ENCODE measurements around the gene MAP3K13. TPM values are rescaled to one million over a fixed set of nuclear protein-coding genes. Genes with fewer than 3 reads are reported as not detected.

The MAP3K13 gene
- total RNA-seq, 1 experiment from 2014 or later: 24.4 TPM

- ChIA-PET POLR2A (ENCODE audit: unreplicated experiment) (no interaction called here), CTCF (no interaction called here)
- BruUV-seq (replicated peaks): no TSS peak
Measured at GRCh38 chr3:185534511-185534910, 171.6 kb downstream of the MAP3K13 start.

GRCh38 chr3:185537369-185537970 is 174.5 kb downstream of the MAP3K13 start:
- H3K9me2 ChIP-seq (replicated peaks; ENCODE audit: low read length): no peaks in the 10 kb centered on the region
- no peaks in the 10 kb centered on the region for H3K9me3 ChIP-seq (ENCODE audit: low read length)
- no peaks in the 10 kb centered on the region for H3K27me3 ChIP-seq (ENCODE audit: low read length)
- intact Hi-C loops (cut with micrococcal nuclease): no loop called here
- no peaks in the 10 kb centered on the region for H3K79me2 ChIP-seq (ENCODE audit: low read length)
- peak overlapping the region; percentile 86 for H3K27ac ChIP-seq (ENCODE audit: low read length)
- H3K36me3 ChIP-seq (ENCODE audit: low read depth, low read length): no peaks in the 10 kb centered on the region
- no peaks in the 10 kb centered on the region for H4K20me1 ChIP-seq (ENCODE audit: low read length)
- DNase-seq: peak; percentile 96
- H3F3A ChIP-seq (ENCODE audit: low read length, unreplicated experiment): no peaks in the 10 kb centered on the region
- H2AFZ ChIP-seq (ENCODE audit: low read length): peak overlapping the region; percentile 73
- peaks cover 15% of the 10 kb centered on the region for H3K4me1 ChIP-seq (ENCODE audit: insufficient read depth, low read length)
- CTCF ChIA-PET: no interaction called here
- POLR2A ChIA-PET (ENCODE audit: unreplicated experiment): no interaction called here
- ATAC-seq: peak; percentile 99
- BruUV-seq (replicated peaks): no TSS peak
- H3K4me3 ChIP-seq (ENCODE audit: low read length): no peak overlapping the region; the same call in 1 of the 2 replicates
- H3K9ac ChIP-seq (ENCODE audit: low read length): peak overlapping the region; percentile 50
- peak overlapping the region; percentile 60 for H3K4me2 ChIP-seq (ENCODE audit: low read length)
- TF ChIP-seq CTCF (conservative IDR thresholded peaks at IDR 0.05; ENCODE audit: low read depth, low read length) (no peak), EZH2 (IDR thresholded peaks at IDR 0.05; ENCODE audit: low read length, unreplicated experiment) (no peak), EZH2phosphoT487 (IDR thresholded peaks at IDR 0.05; ENCODE audit: borderline replicate concordance, low read length) (no peak)

More at GRCh38 chr3:185534511-185534910, 171.6 kb downstream of the MAP3K13 start:
- no peak overlapping the region for H3K4me3 ChIP-seq (ENCODE audit: low read length)
- no peaks in the 10 kb centered on the region for H3F3A ChIP-seq (ENCODE audit: low read length, unreplicated experiment)
- H3K27ac ChIP-seq (ENCODE audit: low read length): no peak overlapping the region
- H3K9me3 ChIP-seq (ENCODE audit: low read length): no peaks in the 10 kb centered on the region
- no peak for TF ChIP-seq EZH2phosphoT487 (IDR thresholded peaks at IDR 0.05; ENCODE audit: borderline replicate concordance, low read length)
- no peak for TF ChIP-seq EZH2 (IDR thresholded peaks at IDR 0.05; ENCODE audit: low read length, unreplicated experiment)
- no peak for TF ChIP-seq CTCF (conservative IDR thresholded peaks at IDR 0.05; ENCODE audit: low read depth, low read length)
- H3K9ac ChIP-seq (ENCODE audit: low read length): no peak overlapping the region
- H2AFZ ChIP-seq (ENCODE audit: low read length): no peak overlapping the region
- no peaks in the 10 kb centered on the region for H4K20me1 ChIP-seq (ENCODE audit: low read length)
- peaks cover 15% of the 10 kb centered on the region for H3K4me1 ChIP-seq (ENCODE audit: insufficient read depth, low read length)
- no peak for DNase-seq
- ATAC-seq: no peak
- H3K27me3 ChIP-seq (ENCODE audit: low read length): no peaks in the 10 kb centered on the region
- no peaks in the 10 kb centered on the region for H3K79me2 ChIP-seq (ENCODE audit: low read length)
- intact Hi-C loops (cut with micrococcal nuclease): no loop called here
- H3K9me2 ChIP-seq (replicated peaks; ENCODE audit: low read length): no peaks in the 10 kb centered on the region
- no peaks in the 10 kb centered on the region for H3K36me3 ChIP-seq (ENCODE audit: low read depth, low read length)
- H3K4me2 ChIP-seq (ENCODE audit: low read length): no peak overlapping the region

Other genes starting within 250 kb of the MAP3K13 start
- gene C3orf70, start 210.1 kb upstream of the MAP3K13 start, total RNA-seq (2014; rRNA removed): not detected in 2 replicates
- 6.6 and 7.1 TPM in 2 replicates for gene EHHADH, start 109.1 kb upstream of the MAP3K13 start, total RNA-seq (2014; rRNA removed)
- gene TMEM41A, start 135.9 kb downstream of the MAP3K13 start, total RNA-seq (2014; rRNA removed): 25.3 and 28.5 TPM in 2 replicates
- gene LIPH, start 189.5 kb downstream of the MAP3K13 start, total RNA-seq (2014; rRNA removed): 0.35 and 1.0 TPM in 2 replicates
- gene SENP2, start 223.2 kb downstream of the MAP3K13 start, total RNA-seq (2014; rRNA removed): 44.3 and 46.4 TPM in 2 replicates